DMS153 treated with DMSO at 0.1 percent for 48 hours (cell line): ENCODE measurements around the gene SRCAP.
"Not testable (repeated sequence)": the region's sequence is repeated elsewhere in the genome, so short reads cannot be mapped to it uniquely, and the experiment has no call there.

ENCODE experiments used
- DNase-seq: peaks from one replicate; lab custom pipeline; 2025; ENCODE audit not compliant: unreplicated experiment; lab: John Stamatoyannopoulos, UW

Gene SRCAP

GRCh38 chr16:30663820-30664219 lies 35.2 kb upstream of the SRCAP start:
- no peak for DNase-seq

- no peak for DNase-seq
Observed at GRCh38 chr16:30664616-30665109, 34.3 kb upstream of the SRCAP start.

- DNase-seq = no peak
Observed at GRCh38 chr16:30665155-30665829, 33.7 kb upstream of the SRCAP start.

GRCh38 chr16:30665830-30666190 lies 33.2 kb upstream of the SRCAP start:
- no peak for DNase-seq

GRCh38 chr16:30666681-30667080 lies 32.3 kb upstream of the SRCAP start:
- no peak for DNase-seq

GRCh38 chr16:30667361-30667905 lies 31.5 kb upstream of the SRCAP start:
- no peak for DNase-seq

GRCh38 chr16:30668393-30668792 lies 30.6 kb upstream of the SRCAP start:
- DNase-seq = no peak

GRCh38 chr16:30669026-30669902 lies 29.7 kb upstream of the SRCAP start:
- DNase-seq = no peak

- DNase-seq = no peak
Observed at GRCh38 chr16:30669903-30670824, 28.8 kb upstream of the SRCAP start.

- DNase-seq = no peak
Observed at GRCh38 chr16:30675143-30675542, 23.8 kb upstream of the SRCAP start.

GRCh38 chr16:30677931-30678585 lies 20.9 kb upstream of the SRCAP start:
- no peak for DNase-seq

- no peak for DNase-seq
Observed at GRCh38 chr16:30678586-30678970, 20.4 kb upstream of the SRCAP start.

GRCh38 chr16:30680326-30680725 lies 18.6 kb upstream of the SRCAP start:
- DNase-seq = no peak

- no peak for DNase-seq
Observed at GRCh38 chr16:30688701-30689100, 10.3 kb upstream of the SRCAP start.

GRCh38 chr16:30691907-30692306 lies 7.1 kb upstream of the SRCAP start:
- no peak for DNase-seq

GRCh38 chr16:30692396-30693064 lies 6.4 kb upstream of the SRCAP start:
- no peak for DNase-seq

GRCh38 chr16:30694926-30695693 lies 3.9 kb upstream of the SRCAP start:
- DNase-seq = no peak

- DNase-seq = not testable (repeated sequence)
Observed at GRCh38 chr16:30696646-30697045, 2.3 kb upstream of the SRCAP start.
